HG03196 (cell line): Measurements from ENCODE around the gene NINL.
"Not testable (repeated sequence)": the region's sequence is repeated elsewhere in the genome, so short reads cannot be mapped to it uniquely, and the experiment has no call there.

Experiments
- ATAC-seq: cut with Tn5 transposase; IDR thresholded peaks from one replicate; pipeline ENCODE4 v1.9.1; 2021; ENCODE audit not compliant: unreplicated experiment

The NINL gene

GRCh38 chr20:25584905-25585704 is at the start of gene NINL:
Gene NINL, minus strand, starts transcription at chr20:25585531. Its CDS starts 58,944 bp downstream, at chr20:25526587.
- no peak for ATAC-seq

DNA sequence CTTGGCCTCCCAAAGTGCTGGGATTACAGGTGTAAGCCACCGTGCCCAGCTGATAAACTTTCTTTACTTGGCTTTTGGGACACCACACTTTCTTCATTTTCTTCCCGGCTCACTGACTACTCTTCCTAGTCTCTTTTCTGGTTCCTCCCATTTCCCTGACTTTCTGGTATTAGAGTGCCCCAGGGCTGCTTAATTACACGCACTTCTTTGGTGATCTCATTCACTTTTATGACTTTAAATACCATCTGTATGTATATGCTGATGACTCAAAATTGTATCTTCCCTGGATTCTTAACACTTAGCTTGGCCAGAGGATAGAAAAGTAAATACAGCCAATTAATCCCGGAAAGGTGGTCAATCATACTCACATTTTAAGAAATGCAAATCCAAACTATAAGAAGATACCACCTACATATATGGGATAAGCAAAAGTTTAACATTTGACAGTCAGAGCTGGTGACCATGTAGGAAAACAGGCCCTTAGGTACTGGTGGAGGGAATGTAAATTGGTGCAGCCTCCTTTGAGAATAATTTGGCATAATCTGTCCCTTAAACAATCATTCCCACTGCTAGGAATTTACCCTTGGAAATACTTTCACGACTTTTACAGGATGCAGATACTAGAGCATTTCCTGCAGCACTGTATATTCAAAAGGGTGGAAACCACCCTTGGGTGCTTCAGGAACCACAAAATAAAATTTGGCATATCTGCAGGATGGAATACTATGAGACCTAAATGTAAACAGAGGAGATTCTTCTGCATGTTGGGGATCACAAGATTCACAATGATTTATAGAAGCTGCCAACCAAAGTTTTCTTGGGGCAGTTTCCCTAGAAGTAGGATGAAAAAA is 47.8 kb upstream of the NINL start:
- ATAC-seq = no peak

GRCh38 chr20:25630615-25631014 is 45.3 kb upstream of the NINL start:
- not testable (repeated sequence) for ATAC-seq

DNA sequence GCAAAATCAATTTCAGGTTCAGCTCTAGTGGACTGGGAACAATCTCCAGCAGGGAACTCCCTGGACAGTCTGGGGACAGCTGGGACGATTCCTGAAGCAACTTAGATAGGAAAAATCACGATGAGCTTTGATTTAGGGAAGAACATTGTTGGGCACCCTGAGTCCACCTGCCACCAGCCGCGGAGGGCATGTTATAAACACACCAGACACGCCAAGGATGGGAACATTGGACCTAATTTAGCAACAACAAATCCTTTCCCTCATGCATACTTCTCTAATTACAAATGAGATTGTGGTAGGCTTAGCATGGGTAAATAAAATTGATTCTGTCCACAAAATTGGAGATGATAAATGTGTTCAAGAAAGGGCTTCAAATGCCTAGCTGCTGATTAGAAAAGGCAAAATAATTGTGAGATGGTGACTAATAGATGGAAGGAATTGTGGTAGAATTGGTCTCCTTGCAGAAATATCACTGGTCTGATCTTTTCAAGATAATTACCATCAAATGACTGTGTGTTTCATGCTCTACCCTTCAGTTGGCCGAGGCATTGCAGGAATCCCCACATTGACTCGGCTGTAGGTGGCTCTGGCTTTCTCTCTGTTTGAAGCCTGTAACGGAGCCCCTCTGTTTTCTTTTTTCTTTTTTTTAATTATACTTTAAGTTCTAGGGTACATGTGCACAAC is 44.6 kb upstream of the NINL start:
- ATAC-seq = no peak

GRCh38 chr20:25626779-25627178 is 41.4 kb upstream of the NINL start:
- ATAC-seq = no peak

GRCh38 chr20:25624500-25624939 is 39.2 kb upstream of the NINL start:
- ATAC-seq = no peak

GRCh38 chr20:25623736-25624499 is 38.6 kb upstream of the NINL start, which contains the start of gene NANP:
Gene NANP, minus strand, starts transcription at chr20:25624014. Its CDS starts 66 bp downstream, at chr20:25623948.
- peak; percentile 85 for ATAC-seq

GRCh38 chr20:25623225-25623735 is 37.9 kb upstream of the NINL start:
- ATAC-seq = peak; percentile 17

DNA sequence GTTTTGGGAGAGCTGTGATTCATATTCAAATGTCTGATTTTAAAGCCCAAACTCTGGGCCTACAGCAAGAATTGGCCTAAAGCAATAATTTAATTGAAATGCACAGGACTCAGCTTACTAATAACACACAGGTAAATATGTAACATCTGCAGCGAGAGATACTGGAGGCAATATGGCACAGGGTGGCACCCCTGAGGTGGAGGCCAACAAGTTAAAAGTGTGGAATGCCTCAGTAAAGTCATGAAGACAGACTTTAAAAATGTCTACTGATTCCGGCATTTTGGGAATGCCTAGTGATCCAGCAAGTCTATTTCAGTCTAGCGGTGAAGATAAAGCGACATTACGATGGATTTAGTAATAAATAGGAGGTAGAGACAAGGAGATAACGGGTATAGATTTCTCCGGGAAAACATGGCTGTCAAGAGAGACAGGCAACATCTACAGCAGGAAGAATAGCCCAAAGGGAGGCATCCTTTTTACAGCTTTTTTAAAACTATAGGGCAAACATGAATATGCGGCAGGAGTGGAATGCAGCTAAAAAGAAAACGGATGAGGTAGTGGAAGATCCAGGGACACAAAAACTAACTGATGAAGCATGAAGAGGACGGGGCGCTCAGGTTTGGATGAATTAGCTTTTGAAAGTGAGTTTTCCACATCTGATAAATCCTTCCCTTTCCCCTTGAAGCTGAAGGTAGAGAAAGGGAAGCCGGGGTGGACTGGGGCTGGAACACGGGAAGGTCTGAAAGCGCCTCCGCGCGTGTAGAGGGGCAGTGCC is 37.3 kb upstream of the NINL start:
- ATAC-seq = no peak

DNA sequence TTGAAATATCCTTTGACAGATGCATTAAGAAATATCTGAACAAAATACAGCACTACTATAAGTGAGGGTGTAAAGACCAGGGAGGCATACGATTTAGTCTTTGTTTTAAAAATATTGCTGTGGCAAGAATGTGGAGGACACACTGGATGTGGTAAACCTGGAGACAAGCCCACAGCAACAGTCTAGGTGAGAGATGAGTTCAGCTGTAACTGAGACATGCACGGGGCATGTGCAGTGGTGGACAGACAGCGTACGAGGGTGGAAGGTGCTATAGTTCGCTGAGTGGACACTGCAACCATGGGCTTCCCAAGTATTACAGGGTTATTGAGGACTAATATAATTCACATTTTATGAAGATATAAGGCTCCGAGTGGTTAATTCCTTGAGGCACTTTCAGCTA is 36.7 kb upstream of the NINL start:
- ATAC-seq = no peak

DNA sequence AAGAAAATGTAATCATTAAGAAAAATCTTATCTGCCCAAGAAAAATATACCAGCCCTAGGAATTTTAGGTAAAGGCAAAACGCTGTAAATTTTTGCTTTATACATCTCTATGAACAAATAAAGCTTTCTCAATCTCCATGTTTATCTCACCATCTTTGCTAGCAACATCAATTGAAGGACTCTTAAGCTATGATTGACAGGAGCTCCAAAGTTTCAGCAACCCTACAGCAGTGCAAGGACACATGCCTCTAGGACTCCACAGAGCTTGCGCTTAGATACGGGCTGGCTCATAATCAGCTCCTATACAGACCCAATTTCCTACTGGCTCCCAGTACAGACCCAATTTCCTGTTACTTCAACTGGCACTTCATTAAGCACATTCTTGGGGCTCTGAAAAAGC is 34.2 kb upstream of the NINL start:
- ATAC-seq = no peak

DNA sequence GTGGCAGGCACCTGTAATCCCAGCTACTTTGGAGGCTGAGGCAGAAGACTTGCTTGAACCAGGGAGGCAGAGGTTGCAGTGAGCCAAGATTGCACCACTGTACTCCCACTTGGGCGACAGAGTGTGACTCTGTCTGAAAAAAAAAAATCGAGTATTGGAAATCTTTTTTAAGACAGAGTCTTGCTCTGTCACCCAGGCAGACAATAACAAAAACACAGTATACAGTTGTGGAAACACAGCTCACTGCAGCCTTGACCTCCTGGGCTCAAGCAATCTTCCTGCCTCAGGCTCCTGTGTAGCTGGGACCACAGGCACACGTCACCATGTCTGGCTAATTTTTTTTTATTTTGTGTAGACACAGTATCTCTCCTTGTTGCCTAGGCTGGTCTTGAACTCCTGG is 23.4 kb upstream of the NINL start:
- no peak for ATAC-seq

DNA sequence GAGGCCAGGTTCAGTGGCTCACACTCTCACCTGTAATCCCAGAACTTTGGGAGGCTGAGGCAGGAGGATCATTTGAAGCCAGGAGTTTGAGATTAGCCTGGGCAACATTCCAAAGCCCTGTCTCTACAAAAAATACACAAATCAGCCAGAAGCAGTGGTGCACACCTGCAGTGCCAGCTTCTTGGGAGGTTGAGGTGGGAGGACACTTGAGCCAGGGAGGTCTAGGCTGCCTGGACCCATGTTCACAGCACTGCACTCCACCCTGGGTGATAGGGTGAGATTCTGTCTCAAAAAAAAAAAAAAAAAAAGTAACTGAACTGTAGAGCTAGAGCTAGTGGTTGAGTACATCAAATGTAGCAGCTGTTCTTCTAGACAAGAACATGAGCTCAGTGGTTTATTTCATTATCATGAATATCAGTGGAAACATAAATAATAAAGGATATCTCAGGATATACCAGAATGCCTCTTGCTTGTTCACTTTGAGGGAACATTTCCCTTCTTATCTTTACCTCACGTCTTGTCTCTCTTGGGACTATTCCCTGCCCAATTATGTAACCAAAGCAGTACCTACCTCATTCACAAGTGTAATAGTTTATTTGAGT is 20.9 kb upstream of the NINL start:
- no peak for ATAC-seq

- no peak for ATAC-seq
Observed at GRCh38 chr20:25605148-25605547, 19.8 kb upstream of the NINL start.

- no peak for ATAC-seq
Observed at GRCh38 chr20:25604611-25605010, 19.3 kb upstream of the NINL start.

GRCh38 chr20:25602914-25603309 is 17.6 kb upstream of the NINL start:
- not testable (repeated sequence) for ATAC-seq

GRCh38 chr20:25602191-25602913 is 17.0 kb upstream of the NINL start:
- not testable (repeated sequence) for ATAC-seq

DNA sequence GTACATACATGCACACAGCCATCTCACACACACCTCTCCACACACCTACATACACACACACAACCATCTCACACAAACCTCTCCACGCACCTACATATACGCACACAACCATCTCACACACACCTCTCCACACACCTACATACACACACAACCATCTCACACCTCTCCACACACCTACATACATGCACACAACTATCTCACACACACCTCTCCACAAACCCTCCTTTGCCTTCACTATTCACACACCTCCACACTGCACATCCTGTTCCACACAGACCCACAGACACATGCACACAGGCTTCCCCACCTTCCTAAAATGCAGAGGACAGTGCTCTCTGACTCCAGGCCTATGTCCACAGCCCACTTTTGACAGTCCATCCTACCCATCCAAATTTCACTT is 16.3 kb upstream of the NINL start:
- ATAC-seq = no peak

- ATAC-seq = no peak
Observed at GRCh38 chr20:25600632-25601031, 15.3 kb upstream of the NINL start.
